CD4-positive, alpha-beta T cell (primary cell): ENCODE data around the gene PML. TPM values are rescaled to one million over a fixed set of nuclear protein-coding genes. Genes with fewer than 3 reads are reported as not detected.

Source experiments
- ATAC-seq: fragments of 200-7000 bp; cut with Tn5 transposase; one replicate; pipeline ENCODE4 v1.10.0; 2022; ENCODE audit warnings: mild to moderate bottlenecking; ENCODE audit not compliant: poor library complexity
- CTCF ChIA-PET: fragments of 350-600 bp; sonication (Branson Sonifier 250); formaldehyde crosslinking; loops from one replicate; lab custom pipeline; 2021; ENCODE audit warnings: antibody characterized with exemption, inconsistent platforms; lab: Charles Lee
- POLR2A ChIA-PET: fragments of 350-600 bp; sonication (Branson Sonifier 250); formaldehyde crosslinking; loops from one replicate; lab custom pipeline; 2021; ENCODE audit warnings: antibody characterized with exemption, inconsistent platforms; lab: Charles Lee
- DNase-seq, 14 experiments: peaks; one replicate each; pipeline ENCODE4 v3.0.0-alpha.2; 2013 to 2020; ENCODE audit warnings: mixed read lengths in 2 of 14
- H3K27ac ChIP-seq, 2 donors: one replicate each; pipeline versions ENCODE4 v1.5.1 to v1.7.0; 2013; ENCODE audit warnings: low read length in 2 of 2, low read depth in 1 of 2, mild to moderate bottlenecking in 1 of 2
- H3K27me3 ChIP-seq, 2 experiments: 1 replicate in 1 of 2; 2 replicates in 1 of 2; pipeline versions ENCODE4 v1.6.1 to v1.7.0; 2013; ENCODE audit warnings: low read length in 2 of 2, control low read depth in 1 of 2, mild to moderate bottlenecking in 1 of 2, moderate library complexity in 1 of 2; ENCODE audit not compliant: insufficient read depth in 2 of 2, control insufficient read depth in 1 of 2
- H3K36me3 ChIP-seq: one replicate; pipeline ENCODE4 v1.6.1; 2013; ENCODE audit warnings: low read length, control low read depth; ENCODE audit not compliant: insufficient read depth
- H3K4me1 ChIP-seq: one replicate; pipeline ENCODE4 v1.6.1; 2013; ENCODE audit warnings: low read length, control low read depth; ENCODE audit not compliant: insufficient read depth
- H3K4me3 ChIP-seq: one replicate; pipeline ENCODE4 v1.5.1; 2013; ENCODE audit warnings: mild to moderate bottlenecking, low read length, moderate library complexity
- H3K9me3 ChIP-seq, 2 experiments: 1 replicate in 1 of 2; 2 replicates in 1 of 2; pipeline versions ENCODE4 v1.6.1 to v1.7.0; 2013; ENCODE audit warnings: low read length in 2 of 2, mild to moderate bottlenecking in 2 of 2, control low read depth in 1 of 2, moderate library complexity in 1 of 2; ENCODE audit not compliant: control insufficient read depth in 1 of 2, insufficient read depth in 1 of 2
- H3K27ac Mint-ChIP-seq: one replicate; pipeline ENCODE4 v1.8.0; 2020; ENCODE audit warnings: mixed read lengths
- H3K27me3 Mint-ChIP-seq: one replicate; pipeline ENCODE4 v1.8.0; 2021; ENCODE audit warnings: mixed read lengths
- H3K36me3 Mint-ChIP-seq: one replicate; pipeline ENCODE4 v1.8.0; 2021; ENCODE audit warnings: low read depth, mixed read lengths
- H3K4me1 Mint-ChIP-seq: one replicate; pipeline ENCODE4 v1.8.0; 2021; ENCODE audit warnings: low read depth, mixed read lengths
- H3K4me3 Mint-ChIP-seq: one replicate; pipeline ENCODE4 v1.8.0; 2020; ENCODE audit warnings: mild to moderate bottlenecking, mixed read lengths
- H3K9me3 Mint-ChIP-seq: one replicate; pipeline ENCODE4 v1.8.0; 2020; ENCODE audit warnings: mixed read lengths
- CTCF ChIP-seq: fragments of 200-600 bp; IDR thresholded peaks from one replicate; pipeline ENCODE4 v1.8.0; 2022; ENCODE audit warnings: antibody characterized with exemption, mild to moderate bottlenecking
- intact Hi-C, 2 experiments: fragments of 100-400 bp; cut with DNase I in 1 of 2; cut with micrococcal nuclease in 1 of 2; formaldehyde crosslinking; loops; one replicate each; pipeline versions ENCODE4 v1.15.1 to v1.9.0; 2023 to 2025; cut with DNase I, micrococcal nuclease
- total RNA-seq, 174 experiments: library from RNA in 2 of 174; stranded (reverse) in 2 of 174; gene quantifications; one replicate each; pipeline ENCODE4 v1.2.3 and lab custom pipeline; 2021 to 2026

The PML gene
- total RNA-seq, 2 experiments from 2014 or later, result 39.2 to 42.9 TPM

GRCh38 chr15:73948396-73948795 lies 46.1 kb upstream of the PML start:
- Histone ChIP-seq H3K27me3 (no peaks in the 10 kb centered on the region), H3K4me1 (peaks cover 12% of the 10 kb centered on the region), H3K27ac (no peak overlapping the region), H3K9me3 (no peaks in the 10 kb centered on the region), H3K36me3 (no peaks in the 10 kb centered on the region), H3K4me3 (no peak overlapping the region)
- ATAC-seq (no peak), DNase-seq (no peak)
- POLR2A ChIA-PET, result no interaction called here
- no peak overlapping the region for H3K4me3 Mint-ChIP-seq
- CTCF ChIA-PET, result interaction anchor here (0.6 kb wide), 1 partner anchor 11 kb away, joined by 3 read pairs; no protein-coding TSS in a partner anchor
- TF ChIP-seq CTCF, result no peak
- no peak overlapping the region for H3K27ac Mint-ChIP-seq
- H3K9me3 Mint-ChIP-seq, result no peaks in the 10 kb centered on the region
- H3K27me3 Mint-ChIP-seq, result no peaks in the 10 kb centered on the region
- intact Hi-C loops, result no loop called here
- H3K4me1 Mint-ChIP-seq, result peaks cover 9% of the 10 kb centered on the region
- H3K36me3 Mint-ChIP-seq, result no peaks in the 10 kb centered on the region

- Histone ChIP-seq H3K4me1 (peaks cover 12% of the 10 kb centered on the region), H3K4me3 (no peak overlapping the region), H3K27me3 (no peaks in the 10 kb centered on the region), H3K9me3 (no peaks in the 10 kb centered on the region), H3K36me3 (no peaks in the 10 kb centered on the region), H3K27ac (no peak overlapping the region)
- intact Hi-C loops, result no loop called here
- ChIA-PET CTCF (no interaction called here), POLR2A (no interaction called here)
- Mint-ChIP-seq H3K27ac (no peak overlapping the region), H3K36me3 (no peaks in the 10 kb centered on the region), H3K4me3 (no peak overlapping the region), H3K27me3 (no peaks in the 10 kb centered on the region), H3K4me1 (peaks cover 9% of the 10 kb centered on the region), H3K9me3 (no peaks in the 10 kb centered on the region)
- DNase-seq, result no peak
- TF ChIP-seq CTCF, result no peak
- ATAC-seq, result no peak
Observed at GRCh38 chr15:73948982-73949381, 45.5 kb upstream of the PML start.

GRCh38 chr15:73949496-73949895 lies 45.0 kb upstream of the PML start:
- Histone ChIP-seq H3K27me3 (no peaks in the 10 kb centered on the region), H3K36me3 (no peaks in the 10 kb centered on the region), H3K9me3 (no peaks in the 10 kb centered on the region), H3K4me1 (peaks cover 12% of the 10 kb centered on the region), H3K4me3 (no peak overlapping the region), H3K27ac (no peak overlapping the region)
- Mint-ChIP-seq H3K27ac (no peak overlapping the region), H3K36me3 (no peaks in the 10 kb centered on the region), H3K4me3 (no peak overlapping the region), H3K27me3 (no peaks in the 10 kb centered on the region), H3K4me1 (peaks cover 9% of the 10 kb centered on the region), H3K9me3 (no peaks in the 10 kb centered on the region)
- ATAC-seq (no peak), DNase-seq (no peak)
- ChIA-PET POLR2A (no interaction called here), CTCF (interaction anchor here (1.1 to 2.8 kb wide), 2 partner anchors 15 to 22 kb away, joined by 4 to 46 read pairs; no protein-coding TSS in a partner anchor)
- intact Hi-C loops, result no loop called here
- TF ChIP-seq CTCF, result no peak
